IPS-NIHi11 (cell line): ENCODE data around the gene SRGAP3.

Source experiments
- DNase-seq: peaks from one replicate; pipeline ENCODE4 v3.0.0; 2012; ENCODE audit warnings: mixed read lengths, low spot score

The SRGAP3 gene

GRCh38 chr3:9015250-9015649 lies 234.2 kb downstream of the SRGAP3 start:
- DNase-seq = no peak

GRCh38 chr3:9013782-9014563 lies 235.5 kb downstream of the SRGAP3 start:
- no peak for DNase-seq

- DNase-seq = no peak
Observed at GRCh38 chr3:9012521-9012920, 236.9 kb downstream of the SRGAP3 start.

- DNase-seq = no peak
Observed at GRCh38 chr3:9009976-9010545, 239.4 kb downstream of the SRGAP3 start.

GRCh38 chr3:9008550-9009255 lies 240.7 kb downstream of the SRGAP3 start:
- no peak for DNase-seq

- DNase-seq = no peak
Observed at GRCh38 chr3:9007928-9008327, 241.5 kb downstream of the SRGAP3 start.

GRCh38 chr3:9007213-9007612 lies 242.2 kb downstream of the SRGAP3 start:
- DNase-seq = no peak

- DNase-seq = no peak
Observed at GRCh38 chr3:9000041-9000440, 249.4 kb downstream of the SRGAP3 start.

- DNase-seq = no peak
Observed at GRCh38 chr3:8997151-8997550, 252.3 kb downstream of the SRGAP3 start.

GRCh38 chr3:8996681-8997121 lies 252.7 kb downstream of the SRGAP3 start:
- peak; percentile 62 for DNase-seq

- no peak for DNase-seq
Observed at GRCh38 chr3:8996216-8996615, 253.2 kb downstream of the SRGAP3 start.

GRCh38 chr3:8994226-8994625 lies 255.2 kb downstream of the SRGAP3 start:
- no peak for DNase-seq

- no peak for DNase-seq
Observed at GRCh38 chr3:8993331-8993730, 256.1 kb downstream of the SRGAP3 start.

- DNase-seq = no peak
Observed at GRCh38 chr3:8992854-8993253, 256.6 kb downstream of the SRGAP3 start.

- DNase-seq = no peak
Observed at GRCh38 chr3:8992199-8992598, 257.2 kb downstream of the SRGAP3 start.

- DNase-seq = no peak
Observed at GRCh38 chr3:8990266-8991215, 258.9 kb downstream of the SRGAP3 start.

- no peak for DNase-seq
Observed at GRCh38 chr3:8988791-8989558, 260.5 kb downstream of the SRGAP3 start.

- no peak for DNase-seq
Observed at GRCh38 chr3:8988384-8988655, 261.1 kb downstream of the SRGAP3 start.

GRCh38 chr3:8987645-8988383 lies 261.6 kb downstream of the SRGAP3 start:
- peak; percentile 88 for DNase-seq

- DNase-seq = no peak
Observed at GRCh38 chr3:8987226-8987625, 262.2 kb downstream of the SRGAP3 start.

- no peak for DNase-seq
Observed at GRCh38 chr3:8986741-8987140, 262.7 kb downstream of the SRGAP3 start.
